HUES64 (cell line): ENCODE measurements around the gene CCDC92.

Experiments
- H3K27ac ChIP-seq: 2 replicates; pipeline ENCODE4 v1.7.0; 2013; ENCODE audit warnings: low read depth, low read length, inconsistent platforms
- H3K27me3 ChIP-seq: 2 replicates; pipeline ENCODE4 v1.6.1; 2013; ENCODE audit warnings: mild to moderate bottlenecking, low read length; ENCODE audit not compliant: insufficient read depth
- H3K36me3 ChIP-seq: 2 replicates; pipeline ENCODE4 v1.6.1; 2013; ENCODE audit warnings: mild to moderate bottlenecking, low read length; ENCODE audit not compliant: insufficient read depth
- H3K4me1 ChIP-seq: 2 replicates; pipeline ENCODE4 v1.6.1; 2013; ENCODE audit warnings: mild to moderate bottlenecking, low read length, moderate library complexity; ENCODE audit not compliant: insufficient read depth
- H3K4me3 ChIP-seq: 2 replicates; pipeline ENCODE4 v1.5.1; 2013; ENCODE audit warnings: mild to moderate bottlenecking, low read length, moderate library complexity
- H3K9ac ChIP-seq: 2 replicates; pipeline ENCODE4 v1.6.1; 2013; ENCODE audit warnings: mild to moderate bottlenecking, low read depth, low read length
- H3K9me3 ChIP-seq: 2 replicates; pipeline ENCODE4 v1.6.1; 2013; ENCODE audit warnings: low read depth, low read length; ENCODE audit not compliant: insufficient read depth
- WGBS: fragments of 150-250, 120-280 bp; methylation state at CpG from one replicate; pipeline ENCODE4 v1.1.7; 2013; ENCODE audit warnings: missing lambda C conversion rate; 5-methylcytosine and 5-hydroxymethylcytosine counted together

Gene CCDC92

DNA sequence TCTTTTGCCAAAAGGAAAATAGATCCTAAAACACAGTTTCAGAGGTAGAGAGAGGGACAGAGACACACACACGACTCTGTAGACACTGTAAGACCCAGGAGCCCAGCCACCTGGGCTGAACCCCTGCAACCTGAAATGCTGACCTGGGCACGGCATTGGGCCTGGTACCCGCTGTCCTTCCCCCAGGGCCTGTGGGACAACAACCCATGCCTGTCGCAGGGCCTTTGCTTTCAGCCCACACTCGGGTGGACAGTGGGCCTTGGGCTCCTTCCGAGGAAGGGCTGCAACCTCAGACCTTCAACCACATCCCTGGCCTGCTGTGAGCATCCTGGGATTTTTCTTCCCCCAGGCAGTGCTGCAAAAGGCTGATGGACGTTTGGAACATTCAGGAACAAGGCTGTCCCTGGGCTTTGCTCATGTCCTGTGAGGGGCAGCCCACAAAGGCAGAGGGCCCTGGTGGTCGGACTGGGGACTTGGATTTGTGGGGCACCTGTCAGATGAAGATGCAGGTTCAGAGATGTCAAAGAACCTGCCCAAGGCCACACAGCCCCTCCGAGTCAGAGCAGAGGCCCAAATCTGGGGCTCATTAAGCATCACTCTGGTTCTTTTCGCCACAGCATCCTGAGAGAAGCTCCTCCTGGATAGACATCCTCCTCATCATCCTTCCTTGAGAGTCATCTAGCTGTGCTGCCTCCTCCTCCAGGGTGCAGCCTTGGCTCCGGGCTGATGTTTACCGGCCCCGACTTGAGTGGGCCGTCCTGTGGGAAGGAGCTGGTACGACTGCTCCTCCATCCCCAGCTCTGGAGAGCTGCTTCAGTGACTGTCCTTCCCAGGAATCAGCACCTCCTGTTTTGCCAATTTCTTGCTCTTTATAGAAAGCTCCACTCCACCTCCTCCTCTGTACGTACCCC is 32.7 kb downstream of the CCDC92 start:
- no peaks in the 10 kb centered on the region for H3K36me3 ChIP-seq
- no peak overlapping the region for H3K27ac ChIP-seq
- H3K4me1 ChIP-seq, result no peaks in the 10 kb centered on the region
- peaks cover under 1% of the 10 kb centered on the region; the same call in 1 of the 2 replicates for H3K27me3 ChIP-seq
- H3K4me3 ChIP-seq, result no peak overlapping the region
- H3K9ac ChIP-seq, result no peak overlapping the region
- peaks cover 5% of the 10 kb centered on the region; the same call in 1 of the 2 replicates for H3K9me3 ChIP-seq
- 91% methylated on average over 16 of the region's 16 CpGs for WGBS

DNA sequence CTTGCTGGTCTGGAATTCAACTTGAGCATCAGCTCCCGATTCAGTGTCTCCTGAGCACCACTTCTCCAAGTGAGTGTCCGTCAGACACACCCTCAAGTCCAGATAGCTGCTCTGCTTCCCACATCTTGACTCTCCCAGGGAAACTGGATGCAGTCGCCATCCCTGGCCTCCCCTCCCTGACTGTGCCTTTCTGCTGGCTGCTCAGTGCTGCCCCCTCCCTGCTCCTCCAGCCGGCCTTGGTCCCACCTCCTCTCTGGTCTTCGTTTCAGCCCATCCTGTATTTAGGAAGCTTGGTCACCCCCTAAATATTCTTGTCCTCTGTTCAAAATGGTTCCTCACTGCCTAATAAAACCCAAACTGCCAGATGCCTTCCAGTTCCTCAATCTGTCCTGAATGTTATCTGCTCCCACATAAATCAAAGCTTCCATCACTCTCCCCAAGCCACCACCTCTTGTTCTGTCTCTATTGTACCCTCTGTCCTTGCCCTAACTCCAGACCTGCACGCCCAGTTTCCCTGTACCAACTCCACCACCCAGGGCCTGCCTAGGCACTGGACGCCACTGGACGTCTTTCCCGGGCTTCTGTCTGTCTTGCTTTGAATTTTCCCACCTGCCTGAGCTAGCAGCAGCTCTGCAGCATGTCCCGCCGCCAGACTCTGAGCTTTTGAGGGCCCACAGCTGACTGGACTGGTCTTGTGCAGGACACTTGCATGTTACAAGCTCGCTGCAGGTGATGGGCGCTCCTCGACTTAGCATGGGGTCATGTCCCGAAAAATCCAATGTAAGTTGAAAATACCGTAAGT is 33.8 kb downstream of the CCDC92 start:
- Histone ChIP-seq H3K4me3 (no peak overlapping the region), H3K9me3 (peaks cover 5% of the 10 kb centered on the region; the same call in 1 of the 2 replicates), H3K27me3 (no peaks in the 10 kb centered on the region), H3K36me3 (no peaks in the 10 kb centered on the region), H3K9ac (no peak overlapping the region), H3K4me1 (no peaks in the 10 kb centered on the region), H3K27ac (no peak overlapping the region)
- 80% methylated on average over 16 of the region's 16 CpGs for WGBS

DNA sequence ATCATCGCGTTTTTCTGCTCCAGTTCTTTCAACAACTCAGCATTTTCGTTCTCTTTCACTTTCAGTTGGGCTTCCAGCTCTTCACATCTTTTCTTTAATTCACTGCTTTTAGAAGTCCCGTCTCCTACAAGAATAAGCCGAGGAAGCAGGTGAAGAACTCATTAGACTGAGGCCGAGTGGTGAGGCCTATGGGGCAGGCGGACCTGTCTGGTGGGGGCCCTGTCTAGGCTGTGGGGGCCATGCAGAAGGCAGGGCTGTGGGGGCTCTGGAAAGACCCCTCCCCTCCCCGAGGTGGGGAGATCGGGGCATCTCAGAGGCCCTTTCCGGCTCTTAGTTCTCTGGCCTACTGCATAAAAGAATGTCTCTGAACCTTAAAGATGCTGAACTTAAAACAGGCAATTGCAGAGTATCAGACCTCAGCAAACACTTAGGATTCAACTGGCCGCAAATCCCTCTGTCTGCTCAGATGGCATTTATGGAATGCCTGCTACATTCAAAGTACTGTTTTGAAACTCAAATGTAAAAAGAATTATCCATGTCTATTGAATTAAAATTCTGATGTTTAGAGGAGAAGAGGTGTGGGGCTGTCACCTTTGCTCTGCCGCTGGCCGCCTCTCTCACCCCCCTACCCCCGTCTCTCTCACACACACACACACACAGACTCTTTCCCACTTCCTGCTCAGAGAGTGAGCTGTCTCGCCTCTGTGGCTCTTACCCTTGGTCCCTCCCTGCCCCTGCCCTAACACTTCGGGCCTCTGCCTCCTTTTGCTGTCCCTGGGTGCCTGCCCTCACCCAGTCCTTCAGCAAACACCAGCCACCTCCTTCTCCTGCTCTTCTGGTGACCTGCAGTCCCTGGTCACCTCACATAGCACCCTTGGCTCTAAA is 34.7 kb downstream of the CCDC92 start:
- H3K9ac ChIP-seq, result no peak overlapping the region
- WGBS, result 93% methylated on average over 16 of the region's 16 CpGs
- H3K36me3 ChIP-seq, result no peaks in the 10 kb centered on the region
- no peak overlapping the region for H3K4me3 ChIP-seq
- peaks cover 5% of the 10 kb centered on the region; the same call in 1 of the 2 replicates for H3K9me3 ChIP-seq
- H3K4me1 ChIP-seq, result no peaks in the 10 kb centered on the region
- no peaks in the 10 kb centered on the region for H3K27me3 ChIP-seq
- no peak overlapping the region for H3K27ac ChIP-seq

GRCh38 chr12:123936956-123937706 is 35.5 kb downstream of the CCDC92 start:
- no peaks in the 10 kb centered on the region for H3K36me3 ChIP-seq
- no peaks in the 10 kb centered on the region for H3K4me1 ChIP-seq
- no peak overlapping the region for H3K27ac ChIP-seq
- H3K9me3 ChIP-seq, result peaks cover 5% of the 10 kb centered on the region; the same call in 1 of the 2 replicates
- H3K27me3 ChIP-seq, result no peaks in the 10 kb centered on the region
- WGBS, result 94% methylated on average over 46 of the region's 46 CpGs
- no peak overlapping the region for H3K9ac ChIP-seq
- no peak overlapping the region for H3K4me3 ChIP-seq

GRCh38 chr12:123936471-123936870 is 36.2 kb downstream of the CCDC92 start:
- H3K9me3 ChIP-seq, result peaks cover 2% of the 10 kb centered on the region; the same call in 1 of the 2 replicates

DNA sequence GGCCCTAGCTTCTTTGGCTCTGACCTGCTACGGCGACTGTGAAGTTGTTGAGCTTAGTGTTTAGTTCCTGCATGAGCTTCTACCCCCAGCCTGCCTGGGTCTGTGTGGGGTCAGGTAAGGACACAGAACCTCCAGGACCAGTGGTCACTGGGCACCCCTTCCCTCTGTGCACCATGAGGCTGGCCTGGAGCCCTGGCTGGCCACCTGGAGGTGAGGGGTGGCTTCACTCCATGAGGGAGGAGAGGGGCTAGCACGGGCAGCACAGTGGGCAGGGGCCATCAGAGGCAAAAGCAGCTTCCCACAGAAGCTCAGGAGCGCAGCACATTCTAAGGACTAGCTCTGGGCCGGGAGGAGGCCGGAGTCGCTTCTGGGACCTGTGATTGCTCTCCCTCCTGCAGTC is 36.7 kb downstream of the CCDC92 start:
- no peaks in the 10 kb centered on the region for H3K36me3 ChIP-seq
- H3K27me3 ChIP-seq, result no peaks in the 10 kb centered on the region
- H3K9ac ChIP-seq, result no peak overlapping the region
- H3K4me3 ChIP-seq, result no peak overlapping the region
- WGBS, result 91% methylated on average over 7 of the region's 7 CpGs
- no peaks in the 10 kb centered on the region for H3K9me3 ChIP-seq
- no peak overlapping the region for H3K27ac ChIP-seq
- H3K4me1 ChIP-seq, result no peaks in the 10 kb centered on the region

More at GRCh38 chr12:123936471-123936870, 36.2 kb downstream of the CCDC92 start:
- WGBS, result 93% methylated on average over 18 of the region's 18 CpGs
- no peaks in the 10 kb centered on the region for H3K36me3 ChIP-seq
- no peak overlapping the region for H3K9ac ChIP-seq
- no peak overlapping the region for H3K4me3 ChIP-seq
- H3K4me1 ChIP-seq, result no peaks in the 10 kb centered on the region
- H3K27me3 ChIP-seq, result no peaks in the 10 kb centered on the region
- no peak overlapping the region for H3K27ac ChIP-seq

DNA sequence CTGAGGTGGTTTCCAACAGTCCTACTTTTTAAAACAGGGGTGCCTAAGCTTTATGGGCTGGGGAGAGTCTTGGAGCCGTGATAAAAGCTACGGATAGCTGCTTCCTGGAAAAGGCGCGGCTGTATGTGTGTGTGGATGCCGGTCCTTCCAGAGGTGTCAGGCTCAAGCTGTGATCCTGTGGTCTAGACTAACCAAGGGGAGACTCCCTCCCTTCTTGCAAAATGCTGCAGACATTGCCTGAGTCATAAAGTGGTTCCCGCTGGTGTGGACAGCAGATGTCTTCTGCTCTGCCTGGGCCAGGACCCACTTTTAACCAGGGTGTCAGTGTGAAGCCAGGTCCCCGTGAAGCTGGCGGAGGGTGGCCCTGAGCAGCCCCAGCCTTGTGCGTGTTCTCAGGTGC is 37.8 kb downstream of the CCDC92 start:
- Histone ChIP-seq H3K4me3 (no peak overlapping the region), H3K4me1 (no peaks in the 10 kb centered on the region), H3K9ac (no peak overlapping the region), H3K9me3 (no peaks in the 10 kb centered on the region), H3K36me3 (no peaks in the 10 kb centered on the region), H3K27me3 (no peaks in the 10 kb centered on the region), H3K27ac (no peak overlapping the region)
- 92% methylated on average over 9 of the region's 9 CpGs for WGBS

- Histone ChIP-seq H3K27ac (no peak overlapping the region), H3K4me1 (no peaks in the 10 kb centered on the region), H3K4me3 (no peak overlapping the region), H3K36me3 (no peaks in the 10 kb centered on the region), H3K9me3 (no peaks in the 10 kb centered on the region), H3K27me3 (no peaks in the 10 kb centered on the region), H3K9ac (no peak overlapping the region)
- WGBS, result 88% methylated on average over 11 of the region's 11 CpGs
Measured at GRCh38 chr12:123934016-123934620, 38.5 kb downstream of the CCDC92 start.

DNA sequence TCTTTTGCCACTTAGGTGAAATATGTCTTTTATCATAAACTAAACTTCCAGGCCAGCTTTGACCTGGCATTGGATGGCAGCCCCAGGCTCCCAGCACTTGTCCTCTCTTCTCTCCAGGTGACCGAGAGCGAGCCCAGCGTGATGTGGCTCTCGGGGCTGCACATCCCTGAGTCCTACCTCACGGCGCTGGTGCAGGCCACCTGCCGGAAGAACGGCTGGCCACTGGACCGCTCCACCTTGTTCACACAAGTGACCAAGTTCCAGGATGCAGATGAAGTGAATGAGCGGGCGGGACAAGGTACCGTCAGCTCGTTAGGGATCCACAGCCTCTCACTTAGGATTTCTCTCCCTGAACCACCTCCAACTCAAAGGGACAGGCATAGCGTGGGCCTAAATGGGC is 39.4 kb downstream of the CCDC92 start:
- H3K9me3 ChIP-seq, result no peaks in the 10 kb centered on the region

More for the DNA sequence above, 39.4 kb downstream of the CCDC92 start:
- Histone ChIP-seq H3K4me3 (no peak overlapping the region), H3K27me3 (no peaks in the 10 kb centered on the region), H3K27ac (no peak overlapping the region), H3K36me3 (no peaks in the 10 kb centered on the region), H3K9ac (no peak overlapping the region), H3K4me1 (no peaks in the 10 kb centered on the region)
- 95% methylated on average over 14 of the region's 14 CpGs for WGBS
